ENCODE measurements around the gene ARL6IP6.

ARL6IP6 gene

DNA sequence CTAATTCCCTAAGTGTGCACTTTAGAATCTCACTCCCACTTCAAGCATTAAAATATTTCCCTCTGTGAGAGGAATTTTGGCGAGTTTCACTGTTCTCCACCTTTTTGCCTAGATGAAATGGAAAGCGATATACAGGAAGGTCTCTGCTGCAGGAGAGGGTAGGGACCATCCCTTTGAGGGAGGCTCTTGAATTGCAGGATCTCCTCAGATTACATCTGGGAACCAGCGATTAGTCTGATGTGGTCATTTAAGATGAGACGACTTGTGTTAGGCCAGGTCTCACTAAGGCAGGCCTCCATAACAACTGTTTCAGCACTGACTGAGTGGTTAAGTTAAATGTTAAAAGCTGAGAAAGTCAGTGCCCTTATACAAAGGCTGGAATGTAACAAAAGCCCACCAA is 74.6 kb downstream of the ARL6IP6 start:
- no peak for DNase-seq (ENCODE audit: low read depth in 2 of 2, low spot score in 1 of 2)

DNA sequence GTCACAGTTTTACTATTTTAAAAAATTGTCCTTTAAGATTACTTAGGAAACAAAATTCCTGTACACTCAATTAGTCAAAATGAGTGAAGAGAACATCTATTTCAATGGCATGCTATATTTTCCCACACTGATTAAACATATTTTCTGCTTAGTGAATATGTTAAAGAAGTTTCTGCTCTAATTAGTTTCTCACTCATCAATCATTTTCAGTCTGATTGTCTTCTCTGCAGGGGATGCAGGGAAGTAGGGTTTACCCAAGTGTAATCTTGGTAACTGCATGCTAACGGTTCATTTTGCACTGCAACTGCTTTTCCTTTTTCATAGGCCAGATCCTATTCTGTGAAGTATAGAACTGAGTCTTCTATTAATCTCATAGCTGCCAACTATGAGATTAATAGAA is 78.5 kb downstream of the ARL6IP6 start:
- no peak for DNase-seq (ENCODE audit: low read depth in 2 of 2, low spot score in 1 of 2)

DNA sequence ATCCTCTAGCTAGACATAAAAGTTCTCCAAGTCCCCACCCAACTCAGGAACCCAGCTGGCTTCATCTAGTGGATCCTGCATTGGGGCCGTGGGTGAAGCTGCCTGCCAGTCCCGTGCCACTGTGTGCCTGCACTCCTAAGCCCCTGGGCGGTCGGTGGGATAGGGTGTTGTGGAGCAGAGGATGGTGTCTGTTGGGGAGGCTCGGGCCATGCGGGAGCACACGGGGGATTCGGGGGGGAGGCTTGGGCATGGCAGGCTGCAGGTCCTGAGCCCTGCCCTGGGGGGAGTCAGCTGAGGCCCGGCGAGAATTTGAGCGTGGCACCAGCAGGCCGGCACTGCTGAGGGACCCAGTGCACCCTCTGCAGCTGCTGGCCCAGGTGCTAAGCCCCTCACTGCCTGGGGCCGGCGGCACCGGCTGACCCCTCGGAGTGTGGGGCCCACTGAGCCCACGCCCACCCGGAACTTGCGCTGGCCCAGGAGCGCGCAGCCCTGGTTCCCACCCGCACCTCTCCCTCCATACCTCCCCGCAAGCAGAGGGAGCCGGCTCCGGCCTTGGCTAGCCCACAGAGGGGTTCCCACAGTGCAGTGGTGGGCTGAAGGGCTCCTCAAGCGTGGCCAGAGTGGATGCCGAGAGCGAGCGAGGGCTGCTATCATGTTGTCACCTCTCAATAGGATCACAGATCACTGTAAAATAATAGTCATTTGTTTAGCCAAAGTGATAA is 86.4 kb downstream of the ARL6IP6 start:
- DNase-seq (ENCODE audit: low read depth in 2 of 2, low spot score in 1 of 2), result no peak

DNA sequence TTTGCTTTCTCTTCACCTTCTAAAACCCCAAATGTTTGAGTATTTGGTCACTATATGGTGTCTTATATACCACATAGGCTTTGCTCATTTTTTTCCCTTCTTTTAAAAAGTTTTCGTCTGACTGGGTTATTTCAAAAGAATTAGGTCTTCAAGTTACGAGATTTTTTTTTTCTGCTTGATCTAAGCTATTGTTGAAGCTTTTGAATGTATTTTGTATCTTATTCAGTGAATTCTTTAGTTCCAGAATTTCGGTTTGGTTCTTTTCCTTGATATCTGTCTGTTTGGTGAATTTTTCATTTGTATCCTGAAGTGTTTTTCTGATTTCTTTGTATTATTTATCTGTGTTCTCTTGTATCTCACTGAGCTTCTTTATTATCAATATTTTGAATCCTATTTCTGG is 93.5 kb downstream of the ARL6IP6 start:
- DNase-seq (ENCODE audit: low read depth in 2 of 2, low spot score in 1 of 2), result no peak

Data from stimulated activated CD8-positive, alpha-beta memory T cell treated with anti-CD3 and anti-CD28 coated beads, Interleukin-4, amount 100 ng/mL, for 4 hours (primary cell).